Neural cell (in vitro differentiated cells): Measurements from ENCODE around the gene CLSTN1. TPM values are rescaled to one million over a fixed set of nuclear protein-coding genes. Genes with fewer than 3 reads are reported as not detected.

ENCODE experiments used
- H2AFZ ChIP-seq: fragments of 200-600, 300-800 bp; sonication (generic), shearing (Covaris generic); 2 replicates; pipeline ENCODE4 v1.6.0; 2014; ENCODE audit warnings: low read depth, mild to moderate bottlenecking, antibody characterized with exemption, low read length, moderate library complexity
- H3F3A ChIP-seq: fragments of 200-600 bp; shearing (Covaris generic); 2 replicates; pipeline ENCODE4 v1.6.1; 2016; ENCODE audit warnings: mild to moderate bottlenecking, moderate library complexity, mixed read lengths, antibody characterized with exemption, low read length; ENCODE audit not compliant: insufficient read depth, poor library complexity, severe bottlenecking
- H3K27ac ChIP-seq: fragments of 200-600, 300-800 bp; sonication (generic), shearing (Covaris generic); 2 replicates; pipeline ENCODE4 v1.5.1; 2014; ENCODE audit warnings: mild to moderate bottlenecking, low read length, moderate library complexity
- H3K27me3 ChIP-seq: fragments of 300-800, 200-600 bp; sonication (generic), shearing (Covaris generic); 2 replicates; pipeline ENCODE4 v1.6.0; 2014; ENCODE audit warnings: mild to moderate bottlenecking, low read depth, low read length, moderate library complexity; ENCODE audit not compliant: insufficient read depth
- H3K36me3 ChIP-seq: fragments of 300-800, 200-600 bp; sonication (generic), shearing (Covaris generic); 2 replicates; pipeline ENCODE4 v1.5.1; 2014; ENCODE audit warnings: mild to moderate bottlenecking, antibody characterized with exemption, low read length, moderate library complexity; ENCODE audit not compliant: insufficient read depth
- H3K4me2 ChIP-seq: fragments of 300-800, 200-600 bp; sonication (generic), shearing (Covaris generic); 2 replicates; pipeline ENCODE4 v1.6.0; 2014; ENCODE audit warnings: mild to moderate bottlenecking, low read length
- H3K4me3 ChIP-seq: fragments of 300-800, 200-600 bp; sonication (generic), shearing (Covaris generic); 2 replicates; pipeline ENCODE4 v1.5.1; 2014; ENCODE audit warnings: mild to moderate bottlenecking, low read length, moderate library complexity
- H3K79me2 ChIP-seq: fragments of 200-600 bp; shearing (Covaris generic); replicated peaks from 2 replicates; pipeline ENCODE4 v1.6.0; 2014; ENCODE audit warnings: mild to moderate bottlenecking, low read length, moderate library complexity; ENCODE audit not compliant: insufficient read depth
- H3K9ac ChIP-seq: fragments of 300-800, 200-600 bp; sonication (generic), shearing (Covaris generic); 2 replicates; pipeline ENCODE4 v1.6.1; 2016; ENCODE audit warnings: mild to moderate bottlenecking, low read length, mixed read lengths
- H3K9me2 ChIP-seq: fragments of 200-600 bp; shearing (Covaris generic); 2 replicates; pipeline ENCODE4 v1.6.1; 2016; ENCODE audit warnings: mild to moderate bottlenecking, low read length, mixed read lengths; ENCODE audit not compliant: insufficient read depth
- H3K9me3 ChIP-seq: fragments of 200-600, 300-800 bp; sonication (generic), shearing (Covaris generic); 2 replicates; pipeline ENCODE4 v1.6.1; 2016; ENCODE audit warnings: mild to moderate bottlenecking, mixed run types, low read length, moderate library complexity, mixed read lengths
- H4K20me1 ChIP-seq: fragments of 200-600 bp; shearing (Covaris generic); 2 replicates; pipeline ENCODE4 v1.6.1; 2016; ENCODE audit warnings: mild to moderate bottlenecking, mixed run types; ENCODE audit not compliant: insufficient read depth
- CTCF ChIP-seq: fragments of 450-650 bp; IDR thresholded peaks from 2 replicates; pipeline ENCODE4 v1.5.1; 2014; ENCODE audit warnings: antibody characterized with exemption, mild to moderate bottlenecking, moderate library complexity; ENCODE audit not compliant: poor library complexity, severe bottlenecking
- EP300 ChIP-seq: fragments of 450-650 bp; conservative IDR thresholded peaks from 2 replicates; pipeline ENCODE4 v1.6.1; 2014; ENCODE audit warnings: antibody characterized with exemption, mild to moderate bottlenecking, moderate library complexity; ENCODE audit not compliant: poor library complexity, severe bottlenecking
- EZH2 ChIP-seq: fragments of 200-600, 300-800 bp; shearing (Covaris generic), sonication (generic); IDR thresholded peaks from 2 replicates; pipeline ENCODE4 v1.6.1; 2014; ENCODE audit warnings: antibody characterized with exemption, low read length, borderline replicate concordance, mild to moderate bottlenecking; ENCODE audit not compliant: insufficient read depth, poor library complexity, severe bottlenecking
- MXI1 ChIP-seq: fragments of 450-650 bp; conservative IDR thresholded peaks from 2 replicates; pipeline ENCODE4 v1.6.1; 2014; ENCODE audit warnings: antibody characterized with exemption, mild to moderate bottlenecking; ENCODE audit not compliant: poor library complexity, severe bottlenecking
- POLR2AphosphoS5 ChIP-seq: IDR thresholded peaks from 2 replicates; pipeline ENCODE4 v1.6.1; 2012
- RAD21 ChIP-seq: fragments of 450-650 bp; conservative IDR thresholded peaks from 2 replicates; pipeline ENCODE4 v1.6.1; 2014; ENCODE audit warnings: antibody characterized with exemption, mild to moderate bottlenecking, moderate library complexity
- REST ChIP-seq: IDR thresholded peaks from 2 replicates; pipeline ENCODE4 v1.6.1; 2012; ENCODE audit warnings: borderline replicate concordance
- SMC3 ChIP-seq: fragments of 450-650 bp; conservative IDR thresholded peaks from 2 replicates; pipeline ENCODE4 v1.6.1; 2014; ENCODE audit warnings: antibody characterized with exemption, mild to moderate bottlenecking, moderate library complexity; ENCODE audit not compliant: poor library complexity
- TAF1 ChIP-seq: IDR thresholded peaks from 2 replicates; pipeline ENCODE4 v1.6.1; 2012; ENCODE audit warnings: low read depth
- polyA plus RNA-seq: library from polyadenylated mRNA; depleted of rRNA; stranded (reverse); fragments of >200 nt; gene quantifications from 2 replicates; pipeline ENCODE4 v1.2.3, GENCODE V29; 2014

The CLSTN1 gene
- polyA plus RNA-seq, 1 donor from 2014 or later, result 77.2 TPM

- Histone ChIP-seq H3K27me3 (no peaks in the 10 kb centered on the region), H3K9me3 (no peaks in the 10 kb centered on the region), H3K9ac (no peak overlapping the region), H4K20me1 (no peaks in the 10 kb centered on the region), H3K27ac (no peak overlapping the region), H3K9me2 (no peaks in the 10 kb centered on the region), H3K4me3 (no peak overlapping the region), H3K4me2 (no peak overlapping the region), H3K79me2 (no peaks in the 10 kb centered on the region), H2AFZ (no peak overlapping the region), H3F3A (no peaks in the 10 kb centered on the region), H3K36me3 (no peaks in the 10 kb centered on the region)
- TF ChIP-seq EP300 (no peak), TAF1 (no peak), CTCF (no peak), SMC3 (no peak), POLR2AphosphoS5 (no peak), REST (no peak), MXI1 (no peak), EZH2 (no peak), RAD21 (no peak)
These were observed 70.6 kb downstream of the CLSTN1 start for GRCh38 chr1:9753121-9753531.

- H3K9me3 ChIP-seq, result no peaks in the 10 kb centered on the region
- H3K79me2 ChIP-seq, result no peaks in the 10 kb centered on the region
- H3K27ac ChIP-seq, result no peak overlapping the region
- no peak overlapping the region for H3K4me2 ChIP-seq
- no peaks in the 10 kb centered on the region for H3K27me3 ChIP-seq
- H3K36me3 ChIP-seq, result no peaks in the 10 kb centered on the region
- no peak for TF ChIP-seq MXI1
- no peak for TF ChIP-seq SMC3
- no peak for TF ChIP-seq EP300
- no peak for TF ChIP-seq RAD21
- TF ChIP-seq REST, result no peak
- no peak for TF ChIP-seq EZH2
- TF ChIP-seq POLR2AphosphoS5, result no peak
- no peak for TF ChIP-seq CTCF
- TF ChIP-seq TAF1, result no peak
- H3K4me3 ChIP-seq, result no peak overlapping the region
- H3F3A ChIP-seq, result no peaks in the 10 kb centered on the region
- no peaks in the 10 kb centered on the region for H4K20me1 ChIP-seq
- H3K9me2 ChIP-seq, result no peaks in the 10 kb centered on the region
- H3K9ac ChIP-seq, result no peak overlapping the region
- no peak overlapping the region for H2AFZ ChIP-seq
These were observed 71.8 kb downstream of the CLSTN1 start for GRCh38 chr1:9751971-9752370.
